GM19328 (cell line): Measurements from ENCODE around the gene FOSL2.

Source experiments
- ATAC-seq: cut with Tn5 transposase; IDR thresholded peaks from one replicate; pipeline ENCODE4 v1.9.1; 2021; ENCODE audit warnings: mild to moderate bottlenecking, moderate library complexity; ENCODE audit not compliant: unreplicated experiment

The FOSL2 gene

DNA sequence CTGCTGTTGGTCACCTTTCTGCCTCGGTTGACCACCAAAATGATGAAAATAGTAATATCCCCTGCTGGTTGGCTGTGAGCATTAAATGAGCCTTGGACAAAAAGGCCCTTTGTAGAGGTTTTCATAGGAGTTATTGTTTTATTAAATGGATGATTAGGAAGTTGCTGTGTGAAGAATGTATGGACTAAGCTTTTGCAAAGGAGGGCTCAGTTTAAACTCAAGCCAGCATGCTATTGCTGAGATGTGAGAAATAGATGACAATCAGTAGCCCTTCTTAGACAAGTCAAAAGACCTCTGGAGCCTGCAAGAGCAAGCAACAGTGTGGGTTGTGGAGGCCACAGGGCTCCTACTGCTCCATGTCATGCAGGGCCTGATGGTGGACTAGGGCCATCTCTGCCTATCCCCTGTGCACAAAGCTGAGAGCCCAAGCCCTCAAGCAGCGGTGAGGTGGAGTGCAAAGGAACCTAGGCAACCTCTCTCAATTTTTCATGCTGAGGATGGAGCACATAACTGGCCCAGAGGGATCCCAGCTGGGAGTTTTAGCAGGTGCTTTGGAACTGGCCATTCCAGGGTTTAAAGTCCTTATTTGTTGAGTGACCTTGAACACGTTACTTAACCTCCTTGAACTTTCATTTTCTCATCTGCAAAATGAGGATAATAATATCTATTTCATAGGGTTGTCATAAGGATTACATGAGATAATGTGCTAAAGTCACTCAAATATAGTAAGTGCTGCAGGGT, 37.1 kb downstream of the FOSL2 start:
- ATAC-seq, result no peak

GRCh38 chr2:28430377-28430765, 37.7 kb downstream of the FOSL2 start:
- no peak for ATAC-seq

GRCh38 chr2:28430788-28431418, 38.2 kb downstream of the FOSL2 start:
- no peak for ATAC-seq

DNA sequence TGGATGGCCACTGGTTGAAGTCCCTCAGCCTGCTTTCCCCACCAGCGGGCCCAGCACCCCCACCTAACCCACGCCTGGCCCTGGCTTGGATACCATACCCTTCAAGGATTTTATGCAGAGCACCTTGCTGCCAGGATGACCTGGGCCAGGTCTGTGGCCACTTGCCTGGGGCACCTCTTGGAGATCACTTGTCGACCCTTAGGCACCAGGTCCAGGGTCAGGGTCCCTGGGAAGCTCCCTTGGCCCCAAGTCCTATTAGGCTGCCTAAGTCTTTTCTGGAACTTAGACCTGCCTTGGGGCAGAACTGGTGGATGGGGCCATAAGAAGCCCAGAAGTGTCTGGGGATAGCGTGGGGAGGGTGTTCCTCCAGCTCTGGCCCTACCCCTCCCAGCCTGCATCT, 39.1 kb downstream of the FOSL2 start:
- no peak for ATAC-seq

DNA sequence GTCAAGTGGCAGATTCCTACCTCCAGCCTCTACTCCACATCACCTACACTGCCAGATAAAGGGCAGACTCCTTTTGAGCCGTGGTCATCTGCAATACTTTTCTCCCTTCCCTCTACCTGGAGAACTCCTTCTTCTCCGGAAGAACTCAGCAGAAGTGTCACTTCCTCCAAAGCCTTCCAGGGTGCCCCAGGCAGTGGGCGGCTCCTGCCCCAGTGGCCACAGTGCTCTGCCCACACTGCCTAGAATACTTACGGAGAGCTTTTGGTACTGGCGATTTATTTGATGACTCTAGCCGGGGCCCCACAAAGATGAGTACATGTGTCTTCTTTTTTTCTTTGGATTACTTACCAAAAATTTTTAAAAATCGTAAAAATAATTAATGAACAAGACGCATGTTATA, 39.7 kb downstream of the FOSL2 start:
- ATAC-seq, result no peak

GRCh38 chr2:28433215-28433614, 40.6 kb downstream of the FOSL2 start:
- no peak for ATAC-seq

GRCh38 chr2:28433935-28434599, 41.4 kb downstream of the FOSL2 start:
- no peak for ATAC-seq

GRCh38 chr2:28434600-28434989, 41.9 kb downstream of the FOSL2 start:
- ATAC-seq, result no peak

DNA sequence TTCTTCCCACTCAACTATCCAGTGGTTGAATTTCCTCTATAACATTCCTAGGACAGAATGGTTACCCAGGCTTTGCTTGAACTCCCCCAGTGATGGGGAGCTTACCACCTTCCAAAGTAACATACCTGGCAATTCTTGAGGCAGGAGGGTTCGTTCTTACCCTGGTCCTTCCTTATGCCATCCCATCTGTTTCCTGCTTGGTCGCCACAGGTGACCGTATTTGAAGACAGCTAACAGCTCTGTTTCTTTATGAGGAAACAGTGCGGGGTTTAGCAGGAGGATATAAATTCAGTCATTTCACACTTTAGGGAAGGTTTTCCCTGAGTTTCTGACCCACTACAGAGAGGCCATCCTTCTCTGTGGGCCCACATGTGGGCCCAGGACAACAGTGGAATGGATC, 42.6 kb downstream of the FOSL2 start:
- ATAC-seq, result no peak

- ATAC-seq, result no peak
These were observed 43.2 kb downstream of the FOSL2 start for GRCh38 chr2:28435814-28436351.

DNA sequence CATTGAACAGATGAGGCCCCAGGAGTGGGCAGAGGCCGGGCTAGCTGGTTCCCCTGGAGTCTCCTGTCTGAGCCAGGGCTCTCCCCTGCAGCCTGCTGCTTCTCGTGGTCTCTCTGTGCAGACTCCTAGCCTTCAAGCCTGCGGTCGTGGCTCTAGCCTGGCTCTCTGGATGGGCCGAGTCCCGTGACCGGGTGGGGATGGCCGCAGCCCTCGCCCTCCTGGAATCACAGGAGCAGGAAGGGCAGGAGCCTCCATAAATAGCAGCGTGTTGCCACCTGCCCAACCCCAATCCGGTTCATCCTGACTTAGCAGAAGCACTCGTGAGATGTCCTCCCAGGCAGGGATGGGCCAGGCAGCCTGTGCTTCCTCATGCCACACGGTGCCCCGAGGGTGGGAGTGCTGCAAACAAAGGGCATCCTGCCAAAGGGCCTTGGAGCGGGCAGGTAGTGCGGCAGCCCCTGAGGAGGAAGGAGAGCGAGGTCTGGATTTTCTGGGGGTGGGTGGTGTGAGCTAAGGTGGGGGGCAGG, 43.9 kb downstream of the FOSL2 start:
- no peak for ATAC-seq

DNA sequence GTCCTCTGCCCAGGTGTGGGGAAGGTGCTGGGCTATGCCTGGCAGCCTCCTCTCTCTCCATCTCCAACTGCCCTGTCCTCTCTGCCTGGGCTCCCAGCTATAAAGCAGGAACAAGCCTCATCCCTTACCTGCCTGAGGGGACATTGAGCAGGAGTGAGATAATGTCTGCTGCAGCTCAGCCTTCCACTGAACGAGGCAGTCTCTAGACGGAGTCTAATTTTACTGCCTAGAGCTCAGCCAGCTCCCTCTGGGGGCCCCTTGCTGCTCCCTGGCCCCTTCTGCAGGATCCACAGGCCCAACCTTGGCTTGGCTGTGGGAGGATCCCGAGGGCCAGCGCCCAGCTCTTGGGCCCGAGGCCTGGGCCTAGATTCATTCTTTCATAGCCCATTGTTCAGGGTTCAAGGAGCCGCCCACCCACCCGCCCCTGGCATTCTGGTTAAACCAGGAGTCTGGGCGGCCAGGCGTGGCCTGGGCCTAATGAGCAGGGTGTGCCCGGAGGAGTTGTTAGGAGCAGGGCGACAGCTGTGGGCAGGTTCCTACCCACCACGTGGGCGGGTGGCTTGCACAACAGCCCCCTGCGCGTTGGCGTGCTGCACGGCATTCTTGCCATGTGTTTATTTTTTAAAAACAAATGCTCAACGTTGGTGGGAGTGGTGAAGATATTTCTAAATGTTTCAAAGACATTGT, 44.6 kb downstream of the FOSL2 start:
- ATAC-seq, result no peak

- ATAC-seq, result no peak
These were observed 45.3 kb downstream of the FOSL2 start for GRCh38 chr2:28437918-28438317.

- no peak for ATAC-seq
These were observed 45.9 kb downstream of the FOSL2 start for GRCh38 chr2:28438532-28439063.

DNA sequence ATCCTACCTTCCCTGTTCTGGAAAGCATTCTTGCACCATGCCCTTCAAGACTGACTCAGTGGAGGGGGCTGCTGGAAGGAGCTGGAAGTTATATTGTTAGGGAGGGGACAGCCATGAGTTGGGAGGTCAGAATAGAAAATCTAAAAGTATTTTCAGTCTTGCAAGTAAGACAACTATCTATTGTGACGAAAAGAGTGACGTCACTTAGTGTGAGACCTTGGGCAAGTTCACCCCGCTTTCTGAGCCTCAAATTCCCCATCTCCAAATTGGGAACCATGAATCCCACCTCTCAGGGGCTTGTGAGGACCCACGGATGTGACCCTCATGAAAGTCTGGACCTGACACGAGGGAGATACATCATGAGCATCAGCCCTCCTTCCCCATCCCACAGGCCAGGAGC, 46.5 kb downstream of the FOSL2 start:
- ATAC-seq, result no peak

DNA sequence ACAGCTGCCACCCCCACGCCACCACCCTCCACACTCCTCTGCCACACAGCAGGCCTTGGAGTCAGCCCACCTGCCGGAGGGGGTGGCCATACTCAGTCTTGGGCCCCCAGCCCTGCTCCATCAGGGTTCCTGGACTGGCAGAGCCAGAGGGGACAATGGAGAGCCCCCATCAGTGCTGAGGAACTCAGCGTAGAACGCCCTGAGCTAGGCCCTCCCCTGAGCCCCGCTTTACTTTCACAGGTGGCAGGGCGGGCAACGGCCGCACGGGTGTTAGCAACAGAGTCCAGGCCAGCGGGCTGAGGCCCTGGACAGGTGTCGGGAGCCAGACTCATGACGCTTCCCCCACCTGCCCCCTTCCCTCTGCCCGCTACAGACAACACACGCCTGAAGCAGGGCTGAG, 47.1 kb downstream of the FOSL2 start:
- no peak for ATAC-seq

- no peak for ATAC-seq
These were observed 49.7 kb downstream of the FOSL2 start for GRCh38 chr2:28442328-28442727.

DNA sequence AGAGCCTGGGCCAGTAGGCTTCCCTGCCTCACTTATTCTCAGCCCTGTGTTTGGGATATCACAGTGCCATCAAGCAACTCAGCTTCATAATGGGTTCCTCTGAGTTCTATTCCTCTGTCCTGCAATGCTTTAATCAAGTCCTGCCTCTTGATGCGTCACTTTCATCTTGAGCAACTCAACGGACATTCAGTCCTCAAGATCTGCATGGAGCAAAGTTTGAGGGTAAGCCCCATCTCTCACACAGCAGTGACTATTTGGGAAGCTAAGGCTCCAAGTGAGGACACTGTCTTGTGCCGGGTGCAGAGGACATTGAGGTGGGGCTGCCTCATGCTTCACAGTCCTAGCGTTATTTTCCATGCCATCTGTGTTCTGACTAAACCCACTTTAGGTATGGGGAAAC, 52.3 kb downstream of the FOSL2 start:
- ATAC-seq, result no peak

GRCh38 chr2:28445448-28446258, 53.0 kb downstream of the FOSL2 start:
- no peak for ATAC-seq

- no peak for ATAC-seq
These were observed 53.9 kb downstream of the FOSL2 start for GRCh38 chr2:28446531-28446930.
